ENCODE data around the gene GDF9.

- TF ChIP-seq CTCF (IDR thresholded peaks at IDR 0.05) = no peak
- TF ChIP-seq POLR2A (IDR thresholded peaks at IDR 0.05) = no peak
Measured at GRCh38 chr5:132890817-132891216, 24.5 kb upstream of the GDF9 start.
